H9 (cell line): ENCODE data around the gene PAGE3. TPM values are rescaled to one million over a fixed set of nuclear protein-coding genes. Genes with fewer than 3 reads are reported as not detected.

Source experiments
- DNase-seq: peaks from one replicate; pipeline ENCODE4 v3.0.0-alpha.2; 2017
- H2AFZ ChIP-seq: one replicate; pipeline ENCODE4 v1.6.1; 2013; ENCODE audit warnings: mild to moderate bottlenecking, low read length, control low read depth, moderate library complexity
- H2AK5ac ChIP-seq: 2 replicates; pipeline ENCODE4 v1.6.1; 2013; ENCODE audit warnings: low read length, control low read depth, mixed read lengths; ENCODE audit not compliant: insufficient read length
- H2BK120ac ChIP-seq: one replicate; pipeline ENCODE4 v1.6.1; 2013; ENCODE audit warnings: low read depth, mild to moderate bottlenecking, low read length, control low read depth, inconsistent platforms; ENCODE audit not compliant: poor library complexity, severe bottlenecking
- H2BK12ac ChIP-seq: 2 replicates; pipeline ENCODE4 v1.6.1; 2013; ENCODE audit warnings: low read length, control low read depth, mixed read lengths, low read depth; ENCODE audit not compliant: insufficient read length
- H2BK15ac ChIP-seq: 2 replicates; pipeline ENCODE4 v1.6.1; 2013; ENCODE audit warnings: low read depth, low read length, control low read depth
- H2BK20ac ChIP-seq: one replicate; pipeline ENCODE4 v1.6.1; 2013; ENCODE audit warnings: low read depth, mild to moderate bottlenecking, low read length, control low read depth, inconsistent platforms; ENCODE audit not compliant: poor library complexity, severe bottlenecking
- H2BK5ac ChIP-seq: 2 replicates; pipeline ENCODE4 v1.6.1; 2013; ENCODE audit warnings: low read length, control low read depth, mixed read lengths; ENCODE audit not compliant: insufficient read length
- H3K14ac ChIP-seq: 2 replicates; pipeline ENCODE4 v1.6.1; 2013; ENCODE audit warnings: low read length, control low read depth; ENCODE audit not compliant: insufficient read depth
- H3K18ac ChIP-seq: 2 replicates; pipeline ENCODE4 v1.6.1; 2013; ENCODE audit warnings: low read depth, mild to moderate bottlenecking, mixed read lengths, low read length, control low read depth; ENCODE audit not compliant: insufficient read length
- H3K23ac ChIP-seq: 2 replicates; pipeline ENCODE4 v1.6.1; 2013; ENCODE audit warnings: low read length, control low read depth, mixed read lengths, low read depth; ENCODE audit not compliant: insufficient read length
- H3K23me2 ChIP-seq: 2 replicates; pipeline ENCODE4 v1.6.1; 2013; ENCODE audit warnings: low read depth, mild to moderate bottlenecking, mixed read lengths, low read length, control low read depth; ENCODE audit not compliant: insufficient read length, poor library complexity, severe bottlenecking
- H3K27ac ChIP-seq: 2 replicates; pipeline ENCODE4 v1.5.1; 2013; ENCODE audit warnings: low read length, control low read depth, mixed read lengths, low read depth; ENCODE audit not compliant: insufficient read length
- H3K27me3 ChIP-seq: 2 replicates; pipeline ENCODE4 v1.6.1; 2013; ENCODE audit warnings: low read length, control low read depth, inconsistent platforms; ENCODE audit not compliant: insufficient read depth
- H3K4ac ChIP-seq: 2 replicates; pipeline ENCODE4 v1.6.1; 2013; ENCODE audit warnings: low read depth, mild to moderate bottlenecking, control low read depth, inconsistent platforms, low read length, moderate library complexity
- H3K4me1 ChIP-seq: 2 replicates; pipeline ENCODE4 v1.6.1; 2013; ENCODE audit warnings: low read length, control low read depth, inconsistent platforms; ENCODE audit not compliant: insufficient read depth
- H3K4me2 ChIP-seq: 2 replicates; pipeline ENCODE4 v1.6.1; 2013; ENCODE audit warnings: low read length, control low read depth, mixed read lengths; ENCODE audit not compliant: insufficient read length, insufficient read depth
- H3K56ac ChIP-seq: 2 replicates; pipeline ENCODE4 v1.6.1; 2013; ENCODE audit warnings: low read depth, mild to moderate bottlenecking, mixed read lengths, low read length, control low read depth; ENCODE audit not compliant: insufficient read length
- H3K79me1 ChIP-seq: 2 replicates; pipeline ENCODE4 v1.6.1; 2013; ENCODE audit warnings: low read depth, mild to moderate bottlenecking, moderate library complexity, low read length, control low read depth, inconsistent platforms; ENCODE audit not compliant: insufficient read depth, poor library complexity, severe bottlenecking
- H3K79me2 ChIP-seq: 2 replicates; pipeline ENCODE4 v1.6.1; 2013; ENCODE audit warnings: low read length, control low read depth, inconsistent platforms; ENCODE audit not compliant: insufficient read depth
- H3K9ac ChIP-seq: 2 replicates; pipeline ENCODE4 v1.6.1; 2013; ENCODE audit warnings: low read length, control low read depth, mixed read lengths; ENCODE audit not compliant: insufficient read length; ENCODE audit errors: extremely low read depth
- H3K9me3 ChIP-seq: one replicate; pipeline ENCODE4 v1.6.1; 2013; ENCODE audit warnings: low read depth, low read length, inconsistent platforms; ENCODE audit not compliant: control insufficient read depth
- H3T11ph ChIP-seq: one replicate; pipeline ENCODE4 v1.6.1; 2013; ENCODE audit warnings: mild to moderate bottlenecking, low read length, control low read depth, inconsistent platforms
- H4K20me1 ChIP-seq: one replicate; pipeline ENCODE4 v1.6.1; 2013; ENCODE audit not compliant: control insufficient read depth, insufficient read length, insufficient read depth
- H4K5ac ChIP-seq: 2 replicates; pipeline ENCODE4 v1.6.1; 2013; ENCODE audit warnings: low read depth, mild to moderate bottlenecking, mixed read lengths, low read length, control low read depth; ENCODE audit not compliant: insufficient read length
- H4K8ac ChIP-seq: replicated peaks from 2 replicates; pipeline ENCODE4 v1.6.1; 2013; ENCODE audit warnings: low read length, control low read depth, mixed read lengths, low read depth; ENCODE audit not compliant: insufficient read length
- H4K91ac ChIP-seq: 2 replicates; pipeline ENCODE4 v1.6.1; 2013; ENCODE audit warnings: low read depth, mild to moderate bottlenecking, moderate library complexity, mixed read lengths, low read length, control low read depth; ENCODE audit not compliant: insufficient read length
- H3K27ac Mint-ChIP-seq, 3 experiments: 2 replicates in 2 of 3; 3 replicates in 1 of 3; pipeline ENCODE4 v1.8.0; 2020 to 2021; ENCODE audit warnings: mixed read lengths in 3 of 3, mild to moderate bottlenecking in 1 of 3, moderate library complexity in 1 of 3
- H3K27me3 Mint-ChIP-seq: 2 replicates; pipeline ENCODE4 v1.8.0; 2021; ENCODE audit warnings: low read depth, mild to moderate bottlenecking, moderate library complexity, mixed read lengths
- H3K36me3 Mint-ChIP-seq, 3 experiments: 2 replicates in 2 of 3; 3 replicates in 1 of 3; pipeline ENCODE4 v1.8.0; 2020 to 2021; ENCODE audit warnings: low read depth in 3 of 3, mixed read lengths in 3 of 3; ENCODE audit not compliant: insufficient read depth in 1 of 3
- H3K4me1 Mint-ChIP-seq, 2 experiments: 2 replicates each; pipeline ENCODE4 v1.8.0; 2020; ENCODE audit warnings: mixed read lengths in 2 of 2
- H3K4me3 Mint-ChIP-seq, 2 experiments: 2 replicates in 1 of 2; 3 replicates in 1 of 2; pipeline ENCODE4 v1.8.0; 2020 to 2021; ENCODE audit warnings: mild to moderate bottlenecking in 2 of 2, mixed read lengths in 2 of 2, moderate library complexity in 1 of 2
- H3K9me3 Mint-ChIP-seq, 2 experiments: 2 replicates in 1 of 2; 3 replicates in 1 of 2; pipeline ENCODE4 v1.8.0; 2020; ENCODE audit warnings: mild to moderate bottlenecking in 2 of 2, mixed read lengths in 2 of 2, moderate library complexity in 1 of 2
- CTCF ChIP-seq: fragments of 200-600 bp; sonication (generic); conservative IDR thresholded peaks from 3 replicates; pipeline ENCODE4 v1.8.0; 2021; ENCODE audit warnings: antibody characterized with exemption, mild to moderate bottlenecking
- WGBS: extraction: QIAGEN DNeasy Blood & Tissue Kit; methylation state at CpG from one replicate; pipeline ENCODE4 v1.1.7; 2013; ENCODE audit warnings: missing lambda C conversion rate, low lambda C conversion rate, mixed read lengths; ENCODE audit not compliant: insufficient read length; ENCODE audit errors: extremely low coverage; 5-methylcytosine and 5-hydroxymethylcytosine counted together
- long read RNA-seq: library from polyadenylated mRNA; unstranded; transcript quantifications from one replicate; pipeline ENCODE4 v2.0.0, GENCODE V29; 2020
- total RNA-seq: library from RNA; stranded (reverse); gene quantifications from 2 replicates; pipeline ENCODE4 v1.2.1, GENCODE V29; 2021

Gene PAGE3
- total RNA-seq: not detected in 2 replicates
- long read RNA-seq: 0 reads

- Histone ChIP-seq H3K27ac (no peak within 1 kb of the TSS), H3K23me2 (no peaks in the 10 kb centered on the region), H3T11ph (no peak within 1 kb of the TSS), H3K23ac (no peak within 1 kb of the TSS), H2BK12ac (no peak within 1 kb of the TSS), H2BK20ac (no peak within 1 kb of the TSS), H2BK5ac (no peak within 1 kb of the TSS), H3K4ac (no peak within 1 kb of the TSS), H4K8ac (no peak within 1 kb of the TSS), H2BK15ac (no peak within 1 kb of the TSS), H2AFZ (no peak within 1 kb of the TSS), H2BK120ac (no peak within 1 kb of the TSS), H3K9me3 (peaks cover 43% of the 10 kb centered on the region), H4K20me1 (no peaks in the 10 kb centered on the region), H3K56ac (no peak within 1 kb of the TSS), H3K9ac (no peak within 1 kb of the TSS), H3K4me2 (no peak within 1 kb of the TSS), H3K14ac (no peak within 1 kb of the TSS), H3K4me1 (no peaks in the 10 kb centered on the region), H4K91ac (no peak within 1 kb of the TSS), H3K79me1 (no peaks in the 10 kb centered on the region), H3K18ac (no peak within 1 kb of the TSS), H4K5ac (no peak within 1 kb of the TSS), H3K27me3 (no peaks in the 10 kb centered on the region), H2AK5ac (no peak within 1 kb of the TSS), H3K79me2 (no peaks in the 10 kb centered on the region)
- Mint-ChIP-seq H3K27me3 (no peaks in the 10 kb centered on the region; the same call in 1 of the 2 replicates), H3K4me3 (no peak within 1 kb of the TSS), H3K9me3 (peaks cover 78 to 83% of the 10 kb centered on the region in 2 experiments), H3K4me1 (no peaks in the 10 kb centered on the region), H3K27ac (no peak within 1 kb of the TSS), H3K36me3 (peaks cover 0 to 3% (median 0%) of the 10 kb centered on the region in 3 experiments; a peak in 2 of 7 replicates)
- DNase-seq: no peak
- no peak for TF ChIP-seq CTCF
- no CpG with 5 or more reads among the region's 5 CpGs for WGBS
These were observed at the start of gene PAGE3 for GRCh38 chrX:55264816-55265215. Gene PAGE3, minus strand, starts transcription at chrX:55264916. Its CDS starts 1,013 bp downstream, at chrX:55263903.
